NCI-H446 (cell line): ENCODE measurements around the gene EMC1.
"Not testable (repeated sequence)": the region's sequence is repeated elsewhere in the genome, so short reads cannot be mapped to it uniquely, and the experiment has no call there.

Source experiments
- DNase-seq, 2 experiments: peaks; one replicate each; lab custom pipeline; 2025; lab: John Stamatoyannopoulos, UW

The EMC1 gene

GRCh38 chr1:19190468-19190867 is 60.9 kb downstream of the EMC1 start:
- DNase-seq: no peak

GRCh38 chr1:19189270-19189669 is 62.1 kb downstream of the EMC1 start:
- DNase-seq: no peak

GRCh38 chr1:19187852-19188251 is 63.5 kb downstream of the EMC1 start:
- no peak for DNase-seq

- DNase-seq: no peak
Observed at GRCh38 chr1:19186001-19186400, 65.3 kb downstream of the EMC1 start.

GRCh38 chr1:19182223-19182622 is 69.1 kb downstream of the EMC1 start:
- no peak for DNase-seq

- DNase-seq: not testable (repeated sequence)
Observed at GRCh38 chr1:19180265-19180657, 71.1 kb downstream of the EMC1 start.

GRCh38 chr1:19179597-19180264 is 71.6 kb downstream of the EMC1 start:
- DNase-seq: peak in 1 of 2 experiments; percentile 11

GRCh38 chr1:19178734-19179398 is 72.5 kb downstream of the EMC1 start:
- no peak for DNase-seq

GRCh38 chr1:19177811-19178210 is 73.5 kb downstream of the EMC1 start:
- DNase-seq: no peak

GRCh38 chr1:19169642-19170041 is 81.7 kb downstream of the EMC1 start:
- DNase-seq: no peak

- DNase-seq: no peak
Observed at GRCh38 chr1:19167140-19167539, 84.2 kb downstream of the EMC1 start.

- DNase-seq: no peak
Observed at GRCh38 chr1:19166066-19166465, 85.3 kb downstream of the EMC1 start.
